Measurements from ENCODE around the gene FAM222B. TPM values are rescaled to one million over a fixed set of nuclear protein-coding genes. Genes with fewer than 3 reads are reported as not detected.

Gene FAM222B
- polyA plus RNA-seq, 1 donor (not counting 4 experiments of a cell fraction or from before 2014, with no cell fraction given): 6.5 TPM

DNA sequence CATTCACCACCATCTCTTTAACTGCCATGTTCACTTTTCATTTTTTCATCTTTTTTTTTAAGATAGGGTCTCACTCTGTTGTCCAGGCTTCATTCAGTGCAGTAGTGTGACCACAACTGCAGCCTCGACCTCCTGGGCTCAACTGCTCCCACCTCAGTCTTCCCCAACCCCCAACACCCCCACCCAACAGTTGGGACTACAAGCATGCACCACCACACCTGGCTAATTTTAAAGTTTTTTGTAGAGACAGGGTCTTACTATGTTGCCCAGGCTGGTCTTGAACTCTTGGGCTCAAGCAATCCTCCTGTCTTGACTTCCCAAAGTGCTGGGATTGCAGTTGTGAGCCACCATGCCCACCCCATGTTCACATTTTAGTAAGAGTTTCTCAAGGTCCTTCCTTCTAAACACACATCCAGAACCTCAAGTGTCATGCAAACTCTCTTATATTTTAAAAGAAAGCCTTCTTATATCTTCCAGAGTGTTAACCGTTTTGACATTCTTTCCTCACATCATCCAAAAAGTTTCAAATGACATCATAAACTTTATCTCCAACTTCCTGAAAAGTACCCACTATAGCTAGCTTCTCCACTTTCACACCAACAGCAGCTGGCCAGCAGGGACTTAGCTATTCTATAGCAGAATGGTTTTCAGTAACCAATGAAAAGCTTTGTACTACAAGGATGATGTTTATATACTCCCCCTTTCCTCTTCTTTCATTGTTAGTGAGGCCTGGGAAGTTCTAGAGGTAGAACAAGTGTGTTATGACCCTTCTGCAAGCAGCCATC lies 49.5 kb downstream of the FAM222B start:
- H3K79me2 ChIP-seq (ENCODE audit: control insufficient read depth, insufficient read depth, low read length): peaks cover 90% of the 10 kb centered on the region
- no peak overlapping the region for H3K27ac ChIP-seq (ENCODE audit: control insufficient read depth, insufficient read depth, low read length)
- H3K27me3 ChIP-seq (ENCODE audit: control insufficient read depth, extremely low read depth, insufficient read depth, low read length): no peaks in the 10 kb centered on the region
- H3K4me2 ChIP-seq (ENCODE audit: control insufficient read depth, extremely low read depth, insufficient read depth, low read depth, low read length): no peak overlapping the region
- H3K4me1 ChIP-seq (ENCODE audit: control insufficient read depth, extremely low read depth, insufficient read depth, low read length): no peaks in the 10 kb centered on the region
- TF ChIP-seq, protein P1, sequence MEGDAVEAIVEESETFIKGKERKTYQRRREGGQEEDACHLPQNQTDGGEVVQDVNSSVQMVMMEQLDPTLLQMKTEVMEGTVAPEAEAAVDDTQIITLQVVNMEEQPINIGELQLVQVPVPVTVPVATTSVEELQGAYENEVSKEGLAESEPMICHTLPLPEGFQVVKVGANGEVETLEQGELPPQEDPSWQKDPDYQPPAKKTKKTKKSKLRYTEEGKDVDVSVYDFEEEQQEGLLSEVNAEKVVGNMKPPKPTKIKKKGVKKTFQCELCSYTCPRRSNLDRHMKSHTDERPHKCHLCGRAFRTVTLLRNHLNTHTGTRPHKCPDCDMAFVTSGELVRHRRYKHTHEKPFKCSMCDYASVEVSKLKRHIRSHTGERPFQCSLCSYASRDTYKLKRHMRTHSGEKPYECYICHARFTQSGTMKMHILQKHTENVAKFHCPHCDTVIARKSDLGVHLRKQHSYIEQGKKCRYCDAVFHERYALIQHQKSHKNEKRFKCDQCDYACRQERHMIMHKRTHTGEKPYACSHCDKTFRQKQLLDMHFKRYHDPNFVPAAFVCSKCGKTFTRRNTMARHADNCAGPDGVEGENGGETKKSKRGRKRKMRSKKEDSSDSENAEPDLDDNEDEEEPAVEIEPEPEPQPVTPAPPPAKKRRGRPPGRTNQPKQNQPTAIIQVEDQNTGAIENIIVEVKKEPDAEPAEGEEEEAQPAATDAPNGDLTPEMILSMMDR (optimal IDR thresholded peaks at IDR 0.05 in 1 of 3, IDR thresholded peaks at IDR 0.05 in 1 of 3, conservative IDR thresholded peaks at IDR 0.05 in 1 of 3; ENCODE audit: extremely low read depth in 1 of 3, insufficient read depth in 2 of 3, low read length in 3 of 3): no peak
- no peak for TF ChIP-seq EZH2 (IDR thresholded peaks at IDR 0.05; ENCODE audit: low read length)
- no peak overlapping the region for H3K9ac ChIP-seq (ENCODE audit: control insufficient read depth, extremely low read depth, insufficient read depth, low read length)
- peaks cover 3 to 11% of the 10 kb centered on the region in 2 experiments for H3K36me3 ChIP-seq (ENCODE audit: control insufficient read depth in 2 of 2, extremely low read depth in 1 of 2, insufficient read depth in 2 of 2, low read length in 2 of 2)
- no peak for FAIRE-seq
- dilution Hi-C loops (cut with MboI; ENCODE audit: extremely low pct_ligation_motif_present, low sequenced_read_pairs): no loop called here
- H3K9me3 ChIP-seq (ENCODE audit: control insufficient read depth, low read depth, low read length): no peaks in the 10 kb centered on the region
- H3K4me3 ChIP-seq (ENCODE audit: control insufficient read depth in 2 of 3, extremely low read depth in 1 of 3, insufficient read depth in 2 of 3, low read depth in 1 of 3, low read length in 3 of 3): no peak overlapping the region
- peaks cover 3% of the 10 kb centered on the region for H4K20me1 ChIP-seq (ENCODE audit: control insufficient read depth, extremely low read depth, insufficient read depth, low read length)
- no peaks in the 10 kb centered on the region for H3K9me1 ChIP-seq (ENCODE audit: control insufficient read depth, extremely low read depth, insufficient read depth, low read length)
- no peak for DNase-seq (ENCODE audit: low read depth, low spot score)
- H2AFZ ChIP-seq (ENCODE audit: control insufficient read depth, low read length): no peak overlapping the region

DNA sequence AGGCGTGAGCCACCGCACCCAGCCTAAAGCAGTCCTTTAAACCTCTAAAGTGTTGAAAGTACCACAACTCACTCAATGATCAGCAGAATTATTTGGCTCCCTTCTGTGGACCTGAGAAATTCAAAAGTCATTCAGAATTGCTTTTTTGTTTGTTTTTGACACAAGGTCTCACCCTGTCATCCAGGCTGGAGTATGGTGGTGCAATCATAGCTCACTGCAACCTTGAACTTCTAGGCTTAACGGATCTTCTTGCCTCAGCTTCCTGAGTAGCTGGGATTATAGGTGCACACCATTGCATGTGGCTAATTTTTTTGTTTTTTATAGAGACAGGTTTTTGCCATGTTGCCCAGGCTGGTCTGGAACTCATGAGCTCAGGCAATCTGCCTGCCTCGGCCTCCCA lies 54.5 kb downstream of the FAM222B start:
- H2AFZ ChIP-seq (ENCODE audit: control insufficient read depth, low read length): no peak overlapping the region
- FAIRE-seq (no peak), DNase-seq (ENCODE audit: low read depth, low spot score) (no peak)
- TF ChIP-seq EZH2 (IDR thresholded peaks at IDR 0.05; ENCODE audit: low read length): no peak
- TF ChIP-seq, protein P1 (optimal IDR thresholded peaks at IDR 0.05 in 1 of 3, IDR thresholded peaks at IDR 0.05 in 1 of 3, conservative IDR thresholded peaks at IDR 0.05 in 1 of 3; ENCODE audit: extremely low read depth in 1 of 3, insufficient read depth in 2 of 3, low read length in 3 of 3): no peak
- H3K36me3 ChIP-seq (ENCODE audit: control insufficient read depth in 2 of 2, extremely low read depth in 1 of 2, insufficient read depth in 2 of 2, low read length in 2 of 2): peaks cover 1 to 2% of the 10 kb centered on the region in 2 experiments
- no peaks in the 10 kb centered on the region for H3K9me3 ChIP-seq (ENCODE audit: control insufficient read depth, low read depth, low read length)
- dilution Hi-C loops (cut with MboI; ENCODE audit: extremely low pct_ligation_motif_present, low sequenced_read_pairs): no loop called here
- H3K4me1 ChIP-seq (ENCODE audit: control insufficient read depth, extremely low read depth, insufficient read depth, low read length): no peaks in the 10 kb centered on the region
- H4K20me1 ChIP-seq (ENCODE audit: control insufficient read depth, extremely low read depth, insufficient read depth, low read length): peaks cover 1% of the 10 kb centered on the region
- no peaks in the 10 kb centered on the region for H3K9me1 ChIP-seq (ENCODE audit: control insufficient read depth, extremely low read depth, insufficient read depth, low read length)
- no peak overlapping the region for H3K27ac ChIP-seq (ENCODE audit: control insufficient read depth, insufficient read depth, low read length)
- H3K27me3 ChIP-seq (ENCODE audit: control insufficient read depth, extremely low read depth, insufficient read depth, low read length): no peaks in the 10 kb centered on the region
- no peak overlapping the region for H3K4me2 ChIP-seq (ENCODE audit: control insufficient read depth, extremely low read depth, insufficient read depth, low read depth, low read length)
- H3K4me3 ChIP-seq (ENCODE audit: control insufficient read depth in 2 of 3, extremely low read depth in 1 of 3, insufficient read depth in 2 of 3, low read depth in 1 of 3, low read length in 3 of 3): no peak overlapping the region
- peaks cover 69% of the 10 kb centered on the region for H3K79me2 ChIP-seq (ENCODE audit: control insufficient read depth, insufficient read depth, low read length)
- H3K9ac ChIP-seq (ENCODE audit: control insufficient read depth, extremely low read depth, insufficient read depth, low read length): no peak overlapping the region
